ENCODE measurements around the gene CFAP46.

- TF ChIP-seq CTCF (conservative IDR thresholded peaks at IDR 0.05; ENCODE audit: low read length) (no peak), EZH2phosphoT487 (IDR thresholded peaks at IDR 0.05; ENCODE audit: borderline replicate concordance, low read depth, low read length) (no peak)
Measured at GRCh38 chr10:132849546-132850031, 92.8 kb downstream of the CFAP46 start.
